Endodermal cell (in vitro differentiated cells): ENCODE measurements around the gene MAN2A2. TPM values are rescaled to one million over a fixed set of nuclear protein-coding genes. Genes with fewer than 3 reads are reported as not detected.

Source experiments
- DNase-seq: peaks from one replicate; pipeline ENCODE4 v3.0.0-alpha.2; 2017
- H3K27ac ChIP-seq: 2 replicates; pipeline ENCODE4 v1.5.1; 2013; ENCODE audit warnings: mild to moderate bottlenecking, low read depth, low read length, moderate library complexity
- H3K27me3 ChIP-seq: 2 replicates; pipeline ENCODE4 v1.6.1; 2013; ENCODE audit warnings: mild to moderate bottlenecking, low read length, moderate library complexity; ENCODE audit not compliant: insufficient read depth, control insufficient read depth, poor library complexity, severe bottlenecking
- H3K36me3 ChIP-seq: 2 replicates; pipeline ENCODE4 v1.7.0; 2013; ENCODE audit warnings: mild to moderate bottlenecking, low read length, moderate library complexity; ENCODE audit not compliant: control insufficient read depth, insufficient read depth
- H3K4me1 ChIP-seq: one replicate; pipeline ENCODE4 v1.7.0; 2013; ENCODE audit warnings: low read length; ENCODE audit not compliant: control insufficient read depth, insufficient read depth
- H3K4me3 ChIP-seq: 2 replicates; pipeline ENCODE4 v1.5.1; 2013; ENCODE audit warnings: mild to moderate bottlenecking, low read length, moderate library complexity
- H3K9ac ChIP-seq: 2 replicates; pipeline ENCODE4 v1.6.1; 2013; ENCODE audit warnings: mild to moderate bottlenecking, low read length, moderate library complexity; ENCODE audit not compliant: poor library complexity, severe bottlenecking; ENCODE audit errors: extremely low read depth
- H3K9me3 ChIP-seq: 2 replicates; pipeline ENCODE4 v1.6.1; 2013; ENCODE audit warnings: mild to moderate bottlenecking, low read length, moderate library complexity; ENCODE audit not compliant: control insufficient read depth
- H3K27ac Mint-ChIP-seq: 2 replicates; pipeline ENCODE4 v1.8.0; 2020; ENCODE audit warnings: mixed read lengths
- H3K27me3 Mint-ChIP-seq: 2 replicates; pipeline ENCODE4 v1.8.0; 2021; ENCODE audit warnings: mild to moderate bottlenecking, mixed read lengths; ENCODE audit not compliant: insufficient read depth
- H3K36me3 Mint-ChIP-seq: 2 replicates; pipeline ENCODE4 v1.8.0; 2020; ENCODE audit warnings: low read depth, mixed read lengths
- H3K4me1 Mint-ChIP-seq: 2 replicates; pipeline ENCODE4 v1.8.0; 2020; ENCODE audit warnings: mixed read lengths
- H3K4me3 Mint-ChIP-seq: 2 replicates; pipeline ENCODE4 v1.8.0; 2020; ENCODE audit warnings: mild to moderate bottlenecking, moderate library complexity, mixed read lengths
- H3K9me3 Mint-ChIP-seq: 2 replicates; pipeline ENCODE4 v1.8.0; 2020; ENCODE audit warnings: mild to moderate bottlenecking, mixed read lengths
- WGBS, 2 experiments: methylation state at CpG; one replicate each; pipeline versions ENCODE4 v1.1.5 to v1.1.7; 2013; ENCODE audit warnings: missing lambda C conversion rate in 2 of 2, mixed read lengths in 1 of 2; ENCODE audit not compliant: insufficient coverage in 1 of 2, insufficient read length in 1 of 2; 5-methylcytosine and 5-hydroxymethylcytosine counted together
- total RNA-seq, 2 donors: library from RNA; stranded (reverse); fragmentation: NEBNext Ultra II Directional in 1 of 2; extraction: Animal tissue kit (Norgen Biotek cat#: 25700) in 1 of 2; gene quantifications; 2 replicates in 1 of 2; 3 replicates in 1 of 2; pipeline ENCODE4 v1.2.1, GENCODE V29; 2021
- TF ChIP-seq, protein P1 (sequence below): fragments of 200-600 bp; sonication (generic); conservative IDR thresholded peaks from 2 replicates; pipeline ENCODE4 v1.5.0; 2021; ENCODE audit warnings: antibody characterized with exemption, mild to moderate bottlenecking

MAN2A2 gene
- total RNA-seq, 2 donors from 2014 or later: 41.0 to 62.9 TPM

DNA sequence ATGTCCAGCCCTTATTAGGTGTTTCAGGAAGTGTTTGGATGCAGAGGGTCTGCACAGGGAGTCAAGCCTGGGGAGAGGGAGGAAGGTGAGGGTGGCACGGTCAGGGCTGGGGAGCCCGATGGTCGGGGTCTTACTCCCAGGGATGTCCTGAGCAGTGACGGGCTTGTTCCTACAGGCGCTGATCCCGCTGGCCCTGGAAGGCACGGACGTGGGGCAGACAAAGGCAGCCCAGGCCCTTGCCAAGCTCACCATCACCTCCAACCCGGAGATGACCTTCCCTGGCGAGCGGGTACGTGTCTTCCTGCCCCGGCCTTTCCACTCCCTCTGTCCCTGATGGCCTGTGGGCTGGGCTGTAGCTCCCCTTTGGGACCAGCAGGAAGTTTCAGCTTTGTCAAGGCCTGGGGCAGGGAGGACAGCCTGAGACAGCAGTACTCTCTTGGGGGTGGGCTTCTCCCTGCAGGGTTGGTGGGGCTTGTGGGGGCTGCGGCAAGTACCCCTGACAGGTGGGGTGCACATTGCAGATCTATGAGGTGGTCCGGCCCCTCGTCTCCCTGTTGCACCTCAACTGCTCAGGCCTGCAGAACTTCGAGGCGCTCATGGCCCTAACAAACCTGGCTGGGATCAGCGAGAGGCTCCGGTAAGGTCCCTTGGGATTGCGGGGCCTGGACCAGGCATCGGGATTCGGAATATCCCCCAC is 47.0 kb downstream of the MAN2A2 start:
- H3K4me3 ChIP-seq: no peak overlapping the region
- TF ChIP-seq, protein P1, sequence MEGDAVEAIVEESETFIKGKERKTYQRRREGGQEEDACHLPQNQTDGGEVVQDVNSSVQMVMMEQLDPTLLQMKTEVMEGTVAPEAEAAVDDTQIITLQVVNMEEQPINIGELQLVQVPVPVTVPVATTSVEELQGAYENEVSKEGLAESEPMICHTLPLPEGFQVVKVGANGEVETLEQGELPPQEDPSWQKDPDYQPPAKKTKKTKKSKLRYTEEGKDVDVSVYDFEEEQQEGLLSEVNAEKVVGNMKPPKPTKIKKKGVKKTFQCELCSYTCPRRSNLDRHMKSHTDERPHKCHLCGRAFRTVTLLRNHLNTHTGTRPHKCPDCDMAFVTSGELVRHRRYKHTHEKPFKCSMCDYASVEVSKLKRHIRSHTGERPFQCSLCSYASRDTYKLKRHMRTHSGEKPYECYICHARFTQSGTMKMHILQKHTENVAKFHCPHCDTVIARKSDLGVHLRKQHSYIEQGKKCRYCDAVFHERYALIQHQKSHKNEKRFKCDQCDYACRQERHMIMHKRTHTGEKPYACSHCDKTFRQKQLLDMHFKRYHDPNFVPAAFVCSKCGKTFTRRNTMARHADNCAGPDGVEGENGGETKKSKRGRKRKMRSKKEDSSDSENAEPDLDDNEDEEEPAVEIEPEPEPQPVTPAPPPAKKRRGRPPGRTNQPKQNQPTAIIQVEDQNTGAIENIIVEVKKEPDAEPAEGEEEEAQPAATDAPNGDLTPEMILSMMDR: no peak
- no peaks in the 10 kb centered on the region for H3K27me3 ChIP-seq
- Mint-ChIP-seq H3K9me3 (no peaks in the 10 kb centered on the region), H3K4me1 (no peaks in the 10 kb centered on the region), H3K27ac (no peak overlapping the region), H3K36me3 (peaks cover 62% of the 10 kb centered on the region), H3K4me3 (no peak overlapping the region), H3K27me3 (no peaks in the 10 kb centered on the region)
- no peak for DNase-seq
- H3K36me3 ChIP-seq: peaks cover 60% of the 10 kb centered on the region
- no peaks in the 10 kb centered on the region for H3K4me1 ChIP-seq
- no peak overlapping the region for H3K27ac ChIP-seq
- WGBS, 2 experiments: 94 to 96% methylated on average over 21 to 23 of the region's 23 CpGs
- H3K9me3 ChIP-seq: no peaks in the 10 kb centered on the region
- H3K9ac ChIP-seq: no peak overlapping the region

DNA sequence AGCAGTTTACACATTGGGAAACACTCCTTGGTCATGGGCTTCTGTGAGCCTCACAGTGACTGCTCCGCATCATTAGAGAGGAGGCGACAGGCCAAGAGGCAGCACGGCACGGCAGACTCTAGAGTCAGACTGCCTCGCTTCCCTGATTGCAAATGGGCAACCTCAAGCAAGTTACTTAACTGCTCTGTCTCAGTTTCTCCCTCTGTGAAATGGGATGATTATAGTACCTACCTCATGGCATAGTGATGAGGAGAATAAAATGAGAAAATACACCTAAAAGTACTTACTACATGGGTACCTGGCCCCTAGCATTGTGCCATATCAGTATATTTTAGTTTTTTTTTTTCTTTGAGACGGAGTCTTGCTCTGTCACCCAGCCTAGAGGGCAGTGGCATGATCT is 47.6 kb downstream of the MAN2A2 start:
- Mint-ChIP-seq H3K36me3 (peaks cover 61% of the 10 kb centered on the region), H3K27ac (no peak overlapping the region), H3K27me3 (no peaks in the 10 kb centered on the region), H3K4me1 (no peaks in the 10 kb centered on the region), H3K4me3 (no peak overlapping the region), H3K9me3 (no peaks in the 10 kb centered on the region)
- Histone ChIP-seq H3K36me3 (peaks cover 59% of the 10 kb centered on the region), H3K4me3 (no peak overlapping the region), H3K27ac (no peak overlapping the region), H3K27me3 (no peaks in the 10 kb centered on the region), H3K4me1 (no peaks in the 10 kb centered on the region), H3K9ac (no peak overlapping the region), H3K9me3 (no peaks in the 10 kb centered on the region)
- no peak for DNase-seq
- TF ChIP-seq, protein P1: no peak
- 94% methylated on average over 6 of the region's 6 CpGs for WGBS, 2 experiments

DNA sequence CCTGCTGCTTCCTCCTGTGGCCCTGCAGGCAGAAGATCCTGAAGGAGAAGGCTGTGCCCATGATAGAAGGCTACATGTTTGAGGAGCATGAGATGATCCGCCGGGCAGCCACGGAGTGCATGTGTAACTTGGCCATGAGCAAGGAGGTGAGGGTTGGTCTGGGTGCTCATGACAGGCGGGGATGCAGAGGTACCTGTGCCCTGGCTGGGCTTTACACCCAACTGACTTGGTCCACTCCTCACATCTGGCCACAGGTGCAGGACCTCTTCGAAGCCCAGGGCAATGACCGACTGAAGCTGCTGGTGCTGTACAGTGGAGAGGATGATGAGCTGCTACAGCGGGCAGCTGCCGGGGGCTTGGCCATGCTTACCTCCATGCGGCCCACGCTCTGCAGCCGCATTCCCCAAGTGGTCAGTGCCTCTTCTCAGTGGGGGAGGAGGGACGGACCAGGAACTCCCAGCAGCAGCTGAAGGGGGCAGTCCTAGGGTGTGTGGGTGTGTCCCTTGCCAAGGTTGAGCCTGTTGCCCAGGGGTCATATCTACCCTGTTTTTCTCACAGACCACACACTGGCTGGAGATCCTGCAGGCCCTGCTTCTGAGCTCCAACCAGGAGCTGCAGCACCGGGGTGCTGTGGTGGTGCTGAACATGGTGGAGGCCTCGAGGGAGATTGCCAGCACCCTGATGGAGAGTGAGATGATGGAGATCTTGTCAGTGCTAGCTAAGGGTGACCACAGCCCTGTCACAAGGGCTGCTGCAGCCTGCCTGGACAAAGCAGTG is 50.0 kb downstream of the MAN2A2 start:
- Histone ChIP-seq H3K36me3 (peaks cover 40% of the 10 kb centered on the region), H3K27me3 (no peaks in the 10 kb centered on the region), H3K4me1 (no peaks in the 10 kb centered on the region), H3K4me3 (no peak overlapping the region), H3K9ac (no peak overlapping the region), H3K9me3 (no peaks in the 10 kb centered on the region), H3K27ac (no peak overlapping the region)
- Mint-ChIP-seq H3K36me3 (peaks cover 46% of the 10 kb centered on the region), H3K4me3 (no peak overlapping the region), H3K27me3 (no peaks in the 10 kb centered on the region), H3K4me1 (peaks cover 10% of the 10 kb centered on the region), H3K9me3 (no peaks in the 10 kb centered on the region), H3K27ac (no peak overlapping the region)
- TF ChIP-seq, protein P1: no peak
- DNase-seq: no peak
- WGBS, 2 experiments: 92 to 100% methylated on average over 2 to 14 of the region's 14 CpGs
